B cell (primary cell): Measurements from ENCODE around the gene SLC6A5. TPM values are rescaled to one million over a fixed set of nuclear protein-coding genes. Genes with fewer than 3 reads are reported as not detected.

Source experiments
- ATAC-seq: fragments of 200-7000 bp; cut with Tn5 transposase; one replicate; pipeline ENCODE4 v1.10.0; 2021; ENCODE audit warnings: low read depth, mild to moderate bottlenecking, moderate number of reproducible peaks, moderate library complexity
- CTCF ChIA-PET: fragments of 350-600 bp; sonication (Branson Sonifier 250); formaldehyde crosslinking; loops from one replicate; lab custom pipeline; 2021; ENCODE audit warnings: antibody characterized with exemption, inconsistent platforms; lab: Charles Lee
- POLR2A ChIA-PET: fragments of 350-600 bp; sonication (Branson Sonifier 250); formaldehyde crosslinking; loops from one replicate; lab custom pipeline; 2021; ENCODE audit warnings: antibody characterized with exemption; lab: Charles Lee
- DNase-seq: peaks from one replicate; pipeline ENCODE4 v3.0.0; 2013
- H2AFZ ChIP-seq: 2 replicates; pipeline ENCODE4 v1.6.1; 2012; ENCODE audit warnings: mild to moderate bottlenecking, low read depth, low read length; ENCODE audit not compliant: insufficient read depth, poor library complexity, severe bottlenecking
- H3K27ac ChIP-seq, 2 donors: 1 replicate in 1 of 2; 2 replicates in 1 of 2; pipeline ENCODE4 v1.5.1; 2012 to 2013; ENCODE audit warnings: low read length in 2 of 2, mild to moderate bottlenecking in 2 of 2, moderate library complexity in 1 of 2
- H3K27me3 ChIP-seq, 4 experiments: fragments of 200-600 bp in 1 of 4; sonication (generic) in 1 of 4; replicated peaks in 1 of 4; 1 replicate in 2 of 4; 2 replicates in 2 of 4; pipeline versions ENCODE4 v1.6.1 to v1.7.0; 2013 to 2016; ENCODE audit warnings: low read length in 3 of 4, mild to moderate bottlenecking in 2 of 4, mixed read lengths in 1 of 4, moderate library complexity in 1 of 4; ENCODE audit not compliant: insufficient read depth in 4 of 4, control insufficient read depth in 3 of 4; ENCODE audit errors: control extremely low read depth in 1 of 4
- H3K36me3 ChIP-seq, 2 experiments: replicated peaks in 1 of 2; 1 replicate in 1 of 2; 2 replicates in 1 of 2; pipeline versions ENCODE4 v1.6.1 to v1.7.1; 2013; ENCODE audit warnings: low read length in 1 of 2; ENCODE audit not compliant: insufficient read depth in 2 of 2, control insufficient read depth in 1 of 2; ENCODE audit errors: control extremely low read depth in 1 of 2, extremely low read depth in 1 of 2
- H3K4me1 ChIP-seq, 2 donors: fragments of 200-600 bp in 1 of 2; sonication (generic) in 1 of 2; 1 replicate in 1 of 2; 2 replicates in 1 of 2; pipeline versions ENCODE4 v1.5.1 to v1.6.1; 2013 to 2017; ENCODE audit warnings: low read length in 2 of 2; ENCODE audit not compliant: control insufficient read depth in 2 of 2, insufficient read depth in 2 of 2
- H3K4me2 ChIP-seq: replicated peaks from 2 replicates; pipeline ENCODE3; 2012; ENCODE audit warnings: mild to moderate bottlenecking, low read depth, low read length; ENCODE audit not compliant: poor library complexity, severe bottlenecking
- H3K4me3 ChIP-seq, 5 experiments: fragments of 200-600 bp in 1 of 5; sonication (generic) in 1 of 5; 1 replicate in 3 of 5; 2 replicates in 2 of 5; pipeline versions ENCODE4 v1.5.1 to v1.7.0; 2011 to 2016; ENCODE audit warnings: low read length in 4 of 5, mild to moderate bottlenecking in 4 of 5, low read depth in 2 of 5, control low read depth in 1 of 5, moderate library complexity in 1 of 5; ENCODE audit not compliant: insufficient read depth in 1 of 5; ENCODE audit errors: control extremely low read depth in 1 of 5, extremely low read depth in 1 of 5
- H3K79me2 ChIP-seq: fragments of 200-600 bp; sonication (generic); one replicate; pipeline ENCODE4 v1.6.0; 2016; ENCODE audit warnings: low read length; ENCODE audit not compliant: control insufficient read depth, insufficient read depth
- H3K9ac ChIP-seq: fragments of 200-600 bp; sonication (generic); 2 replicates; pipeline ENCODE4 v1.6.1; 2017; ENCODE audit warnings: mild to moderate bottlenecking, low read length, moderate library complexity
- H3K9me3 ChIP-seq, 3 donors: one replicate each; pipeline versions ENCODE4 v1.6.1 to v1.7.1; 2013; ENCODE audit warnings: low read length in 2 of 3; ENCODE audit not compliant: control insufficient read depth in 2 of 3, insufficient read depth in 1 of 3; ENCODE audit errors: control extremely low read depth in 1 of 3
- H4K20me1 ChIP-seq: 2 replicates; pipeline ENCODE4 v1.6.0; 2012; ENCODE audit warnings: mild to moderate bottlenecking, low read length; ENCODE audit not compliant: insufficient read depth, control insufficient read depth, poor library complexity, severe bottlenecking
- H3K27ac Mint-ChIP-seq: one replicate; pipeline ENCODE4 v1.8.0; 2021; ENCODE audit warnings: mixed read lengths
- H3K27me3 Mint-ChIP-seq: one replicate; pipeline ENCODE4 v1.8.0; 2021; ENCODE audit warnings: mixed read lengths
- H3K4me1 Mint-ChIP-seq: one replicate; pipeline ENCODE4 v1.8.0; 2021; ENCODE audit warnings: mixed read lengths
- H3K4me3 Mint-ChIP-seq: one replicate; pipeline ENCODE4 v1.8.0; 2021; ENCODE audit warnings: mixed read lengths
- H3K9me3 Mint-ChIP-seq: one replicate; pipeline ENCODE4 v1.8.0; 2022; ENCODE audit warnings: mixed read lengths; ENCODE audit not compliant: insufficient read depth
- EZH2 ChIP-seq: IDR thresholded peaks from 2 replicates; pipeline ENCODE4 v1.6.1; 2012; ENCODE audit warnings: borderline replicate concordance, low read depth, mild to moderate bottlenecking, moderate library complexity, low read length; ENCODE audit not compliant: insufficient read depth, poor library complexity, severe bottlenecking
- WGBS: methylation state at CpG from one replicate; pipeline ENCODE4 v1.1.5; 2013; ENCODE audit warnings: missing lambda C conversion rate; ENCODE audit not compliant: insufficient coverage; 5-methylcytosine and 5-hydroxymethylcytosine counted together
- intact Hi-C: fragments of 100-400 bp; cut with micrococcal nuclease; formaldehyde crosslinking; loops from one replicate; pipeline ENCODE4 v1.10.0; 2022
- polyA plus RNA-seq: library from polyadenylated mRNA; depleted of rRNA; stranded (reverse); fragments of >200 nt; gene quantifications from 2 replicates; pipeline ENCODE4 v1.2.3, GENCODE V29; 2012
- total RNA-seq, 2 donors: library from RNA; stranded (reverse); fragments of 120-200 nt in 1 of 2; gene quantifications; 1 replicate in 1 of 2; 2 replicates in 1 of 2; pipeline versions ENCODE4 v1.2.3 to v1.2.4, GENCODE V29; 2013 to 2022
- TF ChIP-seq, protein P1 (sequence below): fragments of 200-600 bp; IDR thresholded peaks from one replicate; pipeline ENCODE4 v1.8.0; 2022; ENCODE audit warnings: antibody characterized with exemption, mild to moderate bottlenecking

The SLC6A5 gene
- total and polyA plus RNA-seq, 2 donors (not counting 1 experiment from before 2014, with no cell fraction given): not detected

- WGBS: 73% methylated on average over 1 of the region's 6 CpGs
- no peak overlapping the region for H3K9ac ChIP-seq
- ChIA-PET POLR2A (no interaction called here), CTCF (interaction anchor here (1.1 to 1.3 kb wide), 2 partner anchors 27 to 544 kb away, joined by 3 read pairs; no protein-coding TSS in a partner anchor)
- no peak overlapping the region for H3K4me3 ChIP-seq
- peaks cover 6 to 11% of the 10 kb centered on the region in 2 donors for H3K4me1 ChIP-seq
- peaks cover 0 to 54% (median 20%) of the 10 kb centered on the region in 4 experiments for H3K27me3 ChIP-seq
- peaks cover 13% of the 10 kb centered on the region for H3K4me1 Mint-ChIP-seq
- H4K20me1 ChIP-seq: no peaks in the 10 kb centered on the region
- no peak overlapping the region for H3K4me2 ChIP-seq
- no peak overlapping the region for H3K27ac Mint-ChIP-seq
- H3K36me3 ChIP-seq: no peaks in the 10 kb centered on the region
- intact Hi-C loops: no loop called here
- no peak overlapping the region for H2AFZ ChIP-seq
- ATAC-seq (no peak), DNase-seq (no peak)
- no peak overlapping the region for H3K4me3 Mint-ChIP-seq
- H3K27ac ChIP-seq: no peak overlapping the region
- no peaks in the 10 kb centered on the region for H3K9me3 ChIP-seq
- peaks cover 71% of the 10 kb centered on the region for H3K27me3 Mint-ChIP-seq
- no peaks in the 10 kb centered on the region for H3K9me3 Mint-ChIP-seq
- H3K79me2 ChIP-seq: no peaks in the 10 kb centered on the region
- TF ChIP-seq EZH2: no peak
- TF ChIP-seq, protein P1, sequence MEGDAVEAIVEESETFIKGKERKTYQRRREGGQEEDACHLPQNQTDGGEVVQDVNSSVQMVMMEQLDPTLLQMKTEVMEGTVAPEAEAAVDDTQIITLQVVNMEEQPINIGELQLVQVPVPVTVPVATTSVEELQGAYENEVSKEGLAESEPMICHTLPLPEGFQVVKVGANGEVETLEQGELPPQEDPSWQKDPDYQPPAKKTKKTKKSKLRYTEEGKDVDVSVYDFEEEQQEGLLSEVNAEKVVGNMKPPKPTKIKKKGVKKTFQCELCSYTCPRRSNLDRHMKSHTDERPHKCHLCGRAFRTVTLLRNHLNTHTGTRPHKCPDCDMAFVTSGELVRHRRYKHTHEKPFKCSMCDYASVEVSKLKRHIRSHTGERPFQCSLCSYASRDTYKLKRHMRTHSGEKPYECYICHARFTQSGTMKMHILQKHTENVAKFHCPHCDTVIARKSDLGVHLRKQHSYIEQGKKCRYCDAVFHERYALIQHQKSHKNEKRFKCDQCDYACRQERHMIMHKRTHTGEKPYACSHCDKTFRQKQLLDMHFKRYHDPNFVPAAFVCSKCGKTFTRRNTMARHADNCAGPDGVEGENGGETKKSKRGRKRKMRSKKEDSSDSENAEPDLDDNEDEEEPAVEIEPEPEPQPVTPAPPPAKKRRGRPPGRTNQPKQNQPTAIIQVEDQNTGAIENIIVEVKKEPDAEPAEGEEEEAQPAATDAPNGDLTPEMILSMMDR: no peak
These were observed 72.6 kb downstream of the SLC6A5 start for GRCh38 chr11:20671856-20672546.

DNA sequence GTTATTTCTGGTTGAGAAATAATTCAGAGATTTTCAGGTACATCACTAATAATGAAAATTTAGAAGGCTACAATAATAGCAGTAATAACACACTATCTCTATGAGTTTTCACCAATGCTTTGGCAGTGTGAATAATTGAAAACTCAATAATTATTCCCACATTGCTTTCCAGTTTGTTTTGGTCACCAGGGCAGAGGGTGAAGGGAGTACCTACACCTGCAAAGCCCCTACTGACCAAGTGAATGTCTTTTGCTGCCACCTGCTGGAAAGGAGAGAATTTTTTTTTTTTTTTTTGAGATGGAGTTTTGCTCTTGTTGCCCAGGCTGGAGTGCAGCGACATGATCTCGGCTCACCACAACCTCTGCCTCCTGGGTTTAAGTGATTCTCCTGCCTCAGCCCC is 73.2 kb downstream of the SLC6A5 start:
- peaks cover 65% of the 10 kb centered on the region for H3K27me3 Mint-ChIP-seq
- intact Hi-C loops: no loop called here
- POLR2A ChIA-PET: no interaction called here

More for the DNA sequence above, 73.2 kb downstream of the SLC6A5 start:
- Histone ChIP-seq H3K4me1 (peaks cover 6 to 11% of the 10 kb centered on the region in 2 donors), H3K79me2 (no peaks in the 10 kb centered on the region), H4K20me1 (no peaks in the 10 kb centered on the region), H3K27me3 (peaks cover 0 to 48% (median 17%) of the 10 kb centered on the region in 4 experiments), H3K4me2 (no peak overlapping the region), H3K4me3 (no peak overlapping the region), H3K9me3 (no peaks in the 10 kb centered on the region), H3K9ac (no peak overlapping the region), H2AFZ (no peak overlapping the region), H3K36me3 (no peaks in the 10 kb centered on the region), H3K27ac (no peak overlapping the region)
- Mint-ChIP-seq H3K9me3 (no peaks in the 10 kb centered on the region), H3K4me3 (no peak overlapping the region), H3K27ac (no peak overlapping the region), H3K4me1 (peaks cover 13% of the 10 kb centered on the region)
- WGBS: no CpG with 5 or more reads among the region's 2 CpGs
- DNase-seq (no peak), ATAC-seq (no peak)
- CTCF ChIA-PET: interaction anchor here (0.8 to 1.4 kb wide), 4 partner anchors 13 to 547 kb away, joined by 3 to 4 read pairs (median 4); no protein-coding TSS in a partner anchor
- no peak for TF ChIP-seq EZH2
- TF ChIP-seq, protein P1: no peak
